Natural killer cell (primary cell): ENCODE measurements around the gene PLA2G2F. TPM values are rescaled to one million over a fixed set of nuclear protein-coding genes. Genes with fewer than 3 reads are reported as not detected.

Source experiments
- ATAC-seq, 3 donors: fragments of 150-1000 bp in 2 of 3; fragments of 200-7000 bp in 1 of 3; cut with Tn5 transposase; 1 replicate in 1 of 3; 2 replicates in 2 of 3; pipeline ENCODE4 v1.10.0; 2021; ENCODE audit warnings: mild to moderate bottlenecking in 2 of 3, moderate library complexity in 2 of 3
- DNase-seq, 2 donors: peaks; one replicate each; pipeline versions ENCODE4 v3.0.0 to v3.0.0-alpha.2; 2013 to 2021; ENCODE audit warnings: mixed read lengths in 1 of 2
- H3K27ac ChIP-seq: one replicate; pipeline ENCODE4 v1.5.1; 2013; ENCODE audit warnings: mild to moderate bottlenecking, low read length
- H3K27me3 ChIP-seq: one replicate; pipeline ENCODE4 v1.6.1; 2013; ENCODE audit warnings: low read length; ENCODE audit not compliant: control insufficient read depth, insufficient read depth
- H3K36me3 ChIP-seq: one replicate; pipeline ENCODE4 v1.6.1; 2013; ENCODE audit warnings: low read length; ENCODE audit not compliant: control insufficient read depth, insufficient read depth
- H3K4me1 ChIP-seq: one replicate; pipeline ENCODE4 v1.6.1; 2013; ENCODE audit warnings: low read length; ENCODE audit not compliant: control insufficient read depth, insufficient read depth
- H3K4me3 ChIP-seq: one replicate; pipeline ENCODE4 v1.5.1; 2013; ENCODE audit warnings: low read length
- H3K9me3 ChIP-seq: one replicate; pipeline ENCODE4 v1.6.1; 2013; ENCODE audit warnings: low read length; ENCODE audit not compliant: control insufficient read depth, insufficient read depth
- H3K27ac Mint-ChIP-seq, 2 donors: one replicate each; pipeline ENCODE4 v1.8.0; 2022; ENCODE audit warnings: mild to moderate bottlenecking in 2 of 2, mixed read lengths in 2 of 2, moderate library complexity in 1 of 2
- H3K27me3 Mint-ChIP-seq, 2 donors: one replicate each; pipeline ENCODE4 v1.8.0; 2022; ENCODE audit warnings: low read depth in 2 of 2, mixed read lengths in 2 of 2
- H3K36me3 Mint-ChIP-seq: one replicate; pipeline ENCODE4 v1.8.0; 2022; ENCODE audit warnings: mixed read lengths
- H3K4me1 Mint-ChIP-seq, 2 donors: one replicate each; pipeline ENCODE4 v1.8.0; 2022; ENCODE audit warnings: mixed read lengths in 2 of 2
- H3K4me3 Mint-ChIP-seq: one replicate; pipeline ENCODE4 v1.8.0; 2022; ENCODE audit warnings: mild to moderate bottlenecking, moderate library complexity, mixed read lengths
- H3K9me3 Mint-ChIP-seq, 2 donors: one replicate each; pipeline ENCODE4 v1.8.0; 2022; ENCODE audit warnings: mixed read lengths in 2 of 2
- WGBS: methylation state at CpG from one replicate; pipeline ENCODE4 v1.1.7; 2013; ENCODE audit warnings: missing lambda C conversion rate; ENCODE audit not compliant: insufficient coverage; 5-methylcytosine and 5-hydroxymethylcytosine counted together
- intact Hi-C: fragments of 100-400 bp; cut with micrococcal nuclease; formaldehyde crosslinking; loops from one replicate; pipeline ENCODE4 v1.14.2; 2022
- total RNA-seq, 4 donors: library from RNA; stranded (reverse); fragments of 120-200 nt in 1 of 4; gene quantifications; one replicate each; pipeline versions ENCODE4 v1.2.3 to v1.2.4, GENCODE V29; 2013 to 2022
- TF ChIP-seq, protein P1 (sequence below): fragments of 200-600 bp; IDR thresholded peaks from one replicate; pipeline ENCODE4 v1.8.0; 2022; ENCODE audit warnings: antibody characterized with exemption

Gene PLA2G2F
- total RNA-seq, 3 donors from 2014 or later (not counting 1 experiment from before 2014, with no cell fraction given): not detected

DNA sequence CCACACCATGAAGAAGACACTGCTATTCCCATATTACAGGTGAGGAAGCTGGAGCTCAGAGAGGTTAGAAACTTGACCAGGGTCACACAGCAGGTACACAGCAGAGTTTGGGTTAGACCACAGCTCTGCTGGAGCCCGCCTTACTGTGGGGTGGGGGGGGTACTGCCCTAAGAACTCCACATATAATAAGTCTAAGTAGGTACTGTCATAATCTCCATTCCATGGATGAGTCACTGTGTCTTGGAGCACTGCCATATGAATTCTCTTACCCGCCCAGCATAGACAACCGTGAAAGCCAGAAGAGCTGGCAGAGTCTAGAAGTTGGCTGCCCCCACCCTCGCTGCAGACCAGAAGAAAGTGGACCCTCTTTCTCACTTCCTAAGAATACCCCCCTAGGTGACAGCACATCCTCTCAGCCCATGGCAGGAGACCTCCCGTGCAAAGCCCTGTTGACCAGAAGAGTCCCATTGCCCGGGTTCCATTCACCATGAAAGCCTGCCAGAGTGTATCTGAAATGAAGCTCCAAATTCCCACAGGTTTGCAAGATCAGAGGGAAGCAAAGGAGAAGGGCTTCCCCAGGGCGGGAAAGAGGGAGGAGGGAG is 14.6 kb upstream of the PLA2G2F start:
- no peaks in the 10 kb centered on the region for H3K4me1 Mint-ChIP-seq
- no peak overlapping the region for H3K27ac ChIP-seq
- H3K9me3 Mint-ChIP-seq: no peaks in the 10 kb centered on the region
- intact Hi-C loops: no loop called here
- no peak overlapping the region for H3K4me3 ChIP-seq
- 72% methylated on average over 6 of the region's 7 CpGs for WGBS
- TF ChIP-seq, protein P1, sequence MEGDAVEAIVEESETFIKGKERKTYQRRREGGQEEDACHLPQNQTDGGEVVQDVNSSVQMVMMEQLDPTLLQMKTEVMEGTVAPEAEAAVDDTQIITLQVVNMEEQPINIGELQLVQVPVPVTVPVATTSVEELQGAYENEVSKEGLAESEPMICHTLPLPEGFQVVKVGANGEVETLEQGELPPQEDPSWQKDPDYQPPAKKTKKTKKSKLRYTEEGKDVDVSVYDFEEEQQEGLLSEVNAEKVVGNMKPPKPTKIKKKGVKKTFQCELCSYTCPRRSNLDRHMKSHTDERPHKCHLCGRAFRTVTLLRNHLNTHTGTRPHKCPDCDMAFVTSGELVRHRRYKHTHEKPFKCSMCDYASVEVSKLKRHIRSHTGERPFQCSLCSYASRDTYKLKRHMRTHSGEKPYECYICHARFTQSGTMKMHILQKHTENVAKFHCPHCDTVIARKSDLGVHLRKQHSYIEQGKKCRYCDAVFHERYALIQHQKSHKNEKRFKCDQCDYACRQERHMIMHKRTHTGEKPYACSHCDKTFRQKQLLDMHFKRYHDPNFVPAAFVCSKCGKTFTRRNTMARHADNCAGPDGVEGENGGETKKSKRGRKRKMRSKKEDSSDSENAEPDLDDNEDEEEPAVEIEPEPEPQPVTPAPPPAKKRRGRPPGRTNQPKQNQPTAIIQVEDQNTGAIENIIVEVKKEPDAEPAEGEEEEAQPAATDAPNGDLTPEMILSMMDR: no peak
- H3K27me3 ChIP-seq: no peaks in the 10 kb centered on the region
- no peak for DNase-seq
- H3K27me3 Mint-ChIP-seq: peaks cover 9 to 11% of the 10 kb centered on the region in 2 donors
- H3K36me3 Mint-ChIP-seq: no peaks in the 10 kb centered on the region
- no peaks in the 10 kb centered on the region for H3K9me3 ChIP-seq
- ATAC-seq: no peak
- no peaks in the 10 kb centered on the region for H3K36me3 ChIP-seq
- H3K4me3 Mint-ChIP-seq: no peak overlapping the region
- peaks cover 4% of the 10 kb centered on the region for H3K4me1 ChIP-seq
- H3K27ac Mint-ChIP-seq: no peak overlapping the region

DNA sequence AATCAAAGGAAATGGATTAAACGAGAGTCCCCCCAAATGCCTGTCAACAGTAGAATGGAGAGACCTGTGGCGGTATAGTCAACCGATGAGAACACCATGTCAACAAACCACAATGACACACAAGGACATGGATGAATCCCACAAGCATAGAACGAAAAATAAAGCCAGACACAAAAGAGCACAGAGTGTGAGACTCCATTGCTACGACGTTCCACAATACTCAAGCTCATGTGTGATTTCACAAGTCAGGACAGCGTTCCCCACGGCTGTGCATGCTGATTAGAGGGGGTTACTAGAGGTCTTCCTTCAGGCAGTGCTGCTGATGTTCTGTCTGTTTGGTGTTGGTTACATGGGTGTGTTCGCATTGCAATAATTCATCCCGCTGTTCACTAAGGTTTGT is 14.0 kb upstream of the PLA2G2F start:
- H3K36me3 Mint-ChIP-seq: no peaks in the 10 kb centered on the region
- H3K9me3 Mint-ChIP-seq: no peaks in the 10 kb centered on the region
- intact Hi-C loops: no loop called here
- no peak for DNase-seq
- no peak overlapping the region for H3K4me3 Mint-ChIP-seq
- H3K27ac ChIP-seq: no peak overlapping the region
- H3K36me3 ChIP-seq: no peaks in the 10 kb centered on the region
- no peak overlapping the region for H3K4me3 ChIP-seq
- no peak overlapping the region for H3K27ac Mint-ChIP-seq
- no peaks in the 10 kb centered on the region for H3K4me1 ChIP-seq
- WGBS: 76% methylated on average over 10 of the region's 10 CpGs
- peaks cover 9 to 10% of the 10 kb centered on the region in 2 donors for H3K27me3 Mint-ChIP-seq
- TF ChIP-seq, protein P1: no peak
- no peaks in the 10 kb centered on the region for H3K9me3 ChIP-seq
- no peaks in the 10 kb centered on the region for H3K4me1 Mint-ChIP-seq
- no peak for ATAC-seq
- no peaks in the 10 kb centered on the region for H3K27me3 ChIP-seq

DNA sequence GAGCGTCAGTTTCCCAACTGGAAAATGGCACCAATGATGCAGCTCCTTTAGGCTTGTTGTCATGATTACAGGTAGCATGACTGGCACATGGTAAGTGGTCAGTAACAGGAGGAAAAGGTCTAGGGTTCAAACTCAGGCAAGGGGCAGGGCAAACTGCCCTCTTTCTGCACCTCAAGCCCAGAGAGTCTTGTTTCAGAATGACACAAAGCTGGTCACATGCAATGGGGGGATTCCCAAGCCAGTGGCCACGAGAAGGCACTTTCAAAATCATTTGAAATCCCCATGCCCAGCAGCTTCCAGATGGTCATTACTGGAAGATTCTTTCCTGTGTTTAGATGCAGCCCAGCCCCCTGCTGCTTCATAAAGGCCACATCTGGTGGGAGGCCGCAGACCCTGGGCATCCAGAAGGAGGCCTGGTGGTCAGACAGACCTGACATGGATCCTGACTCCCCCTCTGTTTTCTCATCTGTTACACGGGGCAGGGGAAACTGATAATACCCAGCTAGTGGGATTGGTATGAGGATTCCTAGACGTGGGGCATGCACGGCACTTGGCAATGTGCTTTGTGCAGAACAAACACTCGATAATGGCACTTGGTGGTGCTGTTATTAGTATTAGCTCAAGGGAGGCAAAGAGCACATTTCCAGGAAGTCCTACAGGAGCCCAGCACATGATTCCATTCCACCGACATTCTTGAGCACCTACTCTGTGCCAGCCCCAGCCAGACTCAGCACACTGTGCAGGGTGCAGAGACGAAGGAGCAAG is 12.9 kb upstream of the PLA2G2F start:
- Histone ChIP-seq H3K9me3 (no peaks in the 10 kb centered on the region), H3K4me3 (no peak overlapping the region), H3K27ac (no peak overlapping the region), H3K27me3 (no peaks in the 10 kb centered on the region), H3K4me1 (no peaks in the 10 kb centered on the region), H3K36me3 (no peaks in the 10 kb centered on the region)
- WGBS: 75% methylated on average over 9 of the region's 9 CpGs
- Mint-ChIP-seq H3K27ac (no peak overlapping the region), H3K27me3 (peaks cover 9% of the 10 kb centered on the region in 2 donors), H3K4me1 (no peaks in the 10 kb centered on the region), H3K4me3 (no peak overlapping the region), H3K9me3 (no peaks in the 10 kb centered on the region), H3K36me3 (no peaks in the 10 kb centered on the region)
- ATAC-seq (no peak), DNase-seq (no peak)
- intact Hi-C loops: no loop called here
- TF ChIP-seq, protein P1: no peak
